Heart right ventricle (tissue), 16 donors: Measurements from ENCODE around the gene MINAR1. TPM values are rescaled to one million over a fixed set of nuclear protein-coding genes. Genes with fewer than 3 reads are reported as not detected.
A peak's percentile ranks its signal among the peaks of the same experiment; 100 is the strongest.

Source experiments
- ATAC-seq, 8 donors: fragments of 200-7000 bp; cut with Tn5 transposase; one replicate each; pipeline ENCODE4 v1.9.1; 2020; ENCODE audit warnings: mild to moderate bottlenecking in 8 of 8, moderate library complexity in 8 of 8, moderate number of reproducible peaks in 1 of 8
- DNase-seq, 2 donors: peaks; one replicate each; pipeline ENCODE4 v3.0.0-alpha.2; 2020
- H3K27ac ChIP-seq, 10 donors: fragments of 200-600 bp; sonication (generic) in 2 of 10; one replicate each; pipeline versions ENCODE4 v1.5.0 to v1.8.0; 2020 to 2022; ENCODE audit warnings: mild to moderate bottlenecking in 3 of 10
- H3K27me3 ChIP-seq, 7 donors: fragments of 200-600 bp; one replicate each; pipeline ENCODE4 v1.8.0; 2021 to 2022; ENCODE audit warnings: mild to moderate bottlenecking in 2 of 7
- H3K36me3 ChIP-seq, 9 donors: fragments of 200-600 bp; sonication (generic) in 1 of 9; one replicate each; pipeline versions ENCODE4 v1.5.0 to v1.8.0; 2020 to 2022; ENCODE audit warnings: mild to moderate bottlenecking in 2 of 9
- H3K4me1 ChIP-seq, 9 donors: fragments of 200-600 bp; sonication (generic) in 1 of 9; one replicate each; pipeline versions ENCODE4 v1.5.0 to v1.8.0; 2020 to 2022; ENCODE audit warnings: mild to moderate bottlenecking in 4 of 9
- H3K4me3 ChIP-seq, 10 donors: fragments of 200-600 bp; sonication (generic) in 2 of 10; one replicate each; pipeline versions ENCODE4 v1.5.0 to v1.8.0; 2020 to 2022; ENCODE audit warnings: mild to moderate bottlenecking in 7 of 10, moderate library complexity in 2 of 10
- H3K9me3 ChIP-seq, 11 donors: fragments of 200-600 bp in 10 of 11; sonication (generic) in 2 of 11; one replicate each; pipeline versions ENCODE4 v1.5.0 to v1.8.0; 2013 to 2022; ENCODE audit warnings: mild to moderate bottlenecking in 2 of 11, control low read depth in 1 of 11, moderate library complexity in 1 of 11
- CTCF ChIP-seq, 9 donors: fragments of 200-600 bp; sonication (generic) in 2 of 9; IDR thresholded peaks; one replicate each; pipeline versions ENCODE4 v1.5.0 to v1.8.0; 2021 to 2022; ENCODE audit warnings: antibody characterized with exemption in 9 of 9, mild to moderate bottlenecking in 5 of 9, moderate library complexity in 1 of 9
- whole genome bisulfite sequencing, 2 donors: extraction: QIAGEN DNeasy Blood & Tissue Kit; methylation state at CpG; one replicate each; pipeline ENCODE4 v1.1.7; 2013; ENCODE audit warnings: inconsistent platforms in 1 of 2; 5-methylcytosine and 5-hydroxymethylcytosine counted together
- intact Hi-C, 10 donors: fragments of 100-400 bp; cut with DNase I; formaldehyde crosslinking; loops; one replicate each; pipeline versions ENCODE4 v1.11.1 to v1.14.2; 2022
- polyA plus RNA-seq, 2 donors: library from polyadenylated mRNA; stranded (reverse); fragments of 200-250 nt; gene quantifications; one replicate each; pipeline ENCODE4 v1.2.3, GENCODE V29; 2013
- total RNA-seq, 10 donors: library from RNA; stranded (reverse); fragmentation: NEBNext Ultra II Directional in 3 of 10; extraction: Animal tissue kit (Norgen Biotek cat#: 25700) in 3 of 10; gene quantifications; one replicate each; pipeline versions ENCODE4 v1.2.1 to v1.2.4, GENCODE V29; 2021 to 2023
- donor health status: Arrhythmogenic right ventricular cardiomyopathy.
- donor health status: ischemic (EF 13 %, LVEDD 7.1; RV severe dilation, severe dysfunction).
- donor health status: healthy with polysubstance abuse.
- donor health status: DM: no; HTN: yes; CAD: no.
- donor health status: DM: no; HTN: no; CAD: no.
- donor health status: ischemic (EF 25% LVEDD 6.9; RV normal size, moderate dysfunction).
- donor health status: ischemic (EF 25% LVEDD 5.7; RV mildly dilated, moderate dysfunction).
- donor health status: healthy.
- donor health status: DM: yes; HTN: yes; CAD: no.
- donor health status: Ischemic cardiomyopathy.
- donor health status: ischemic (EF 35%, LVEDD 5.7; RV mildly dilated, moderate dysfunction).
- donor health status: nonischemic (EF 11% LVEDD 7.7; RV severe dilation, severe dysfunction).
- donor health status: DM: yes; HTN: yes; CAD: no.
- donor health status: PGD.
- donor health status: ischemic (EF 29% LVEDD 5.4; RV normal size, mild dysfunction).
- donor health status: nonischemic (EF 23%, LVEDD 6.1; RV moderate dilation, normal function).

MINAR1 gene
- total and polyA plus RNA-seq, 12 donors = under 0.01 to 0.28 (median 0.06) TPM

GRCh38 chr15:79412010-79412409 lies 20.1 kb upstream of the MINAR1 start:
- intact Hi-C loops = no loop called here

GRCh38 chr15:79412429-79412828 lies 19.7 kb upstream of the MINAR1 start:
- Histone ChIP-seq H3K27me3 (peaks cover 0 to 15% (median 4%) of the 10 kb centered on the region in 7 donors), H3K4me1 (no peaks in the 10 kb centered on the region), H3K4me3 (no peak overlapping the region), H3K27ac (no peak overlapping the region), H3K9me3 (no peaks in the 10 kb centered on the region), H3K36me3 (no peaks in the 10 kb centered on the region)
- 96 to 97% methylated on average over 6 of the region's 6 CpGs for WGBS, 2 donors
- no peak for ATAC-seq
- intact Hi-C loops = no loop called here
- no peak for DNase-seq
- TF ChIP-seq CTCF (IDR thresholded peaks at IDR 0.05) = no peak

More at GRCh38 chr15:79412010-79412409, 20.1 kb upstream of the MINAR1 start:
- Histone ChIP-seq H3K27ac (no peak overlapping the region), H3K36me3 (no peaks in the 10 kb centered on the region), H3K4me3 (no peak overlapping the region), H3K27me3 (peaks cover 0 to 18% (median 6%) of the 10 kb centered on the region in 7 donors), H3K4me1 (no peaks in the 10 kb centered on the region), H3K9me3 (no peaks in the 10 kb centered on the region)
- WGBS, 2 donors = 85 to 86% methylated on average over 3 of the region's 3 CpGs
- DNase-seq (no peak), ATAC-seq (no peak)
- TF ChIP-seq CTCF (IDR thresholded peaks at IDR 0.05) = no peak

GRCh38 chr15:79416876-79417275 lies 15.3 kb upstream of the MINAR1 start:
- Histone ChIP-seq H3K4me1 (peaks cover 0 to 7% (median 0%) of the 10 kb centered on the region in 9 donors), H3K4me3 (no peak overlapping the region), H3K36me3 (no peaks in the 10 kb centered on the region), H3K27me3 (peaks cover 0 to 4% (median 0%) of the 10 kb centered on the region in 7 donors), H3K9me3 (no peaks in the 10 kb centered on the region), H3K27ac (no peak overlapping the region)
- intact Hi-C loops = no loop called here
- no peak for TF ChIP-seq CTCF (IDR thresholded peaks at IDR 0.05)
- 91 to 96% methylated on average over 2 of the region's 2 CpGs for WGBS, 2 donors
- DNase-seq = no peak
- ATAC-seq = no peak

- H3K9me3 ChIP-seq = no peaks in the 10 kb centered on the region
- H3K4me1 ChIP-seq = peaks cover 0 to 7% (median 0%) of the 10 kb centered on the region in 9 donors
- no peak overlapping the region for H3K27ac ChIP-seq
- ATAC-seq (peak in 2 of 8 donors; percentile 13 to 42), DNase-seq (peak in 1 of 2 donors; percentile 20)
- TF ChIP-seq CTCF (IDR thresholded peaks at IDR 0.05) = no peak
- H3K36me3 ChIP-seq = no peaks in the 10 kb centered on the region
- WGBS, 2 donors = 33 to 35% methylated on average over 9 of the region's 9 CpGs
- intact Hi-C loops = no loop called here
- no peak overlapping the region for H3K4me3 ChIP-seq
- H3K27me3 ChIP-seq = peaks cover 0 to 15% (median 0%) of the 10 kb centered on the region in 7 donors
These were observed 13.3 kb upstream of the MINAR1 start for GRCh38 chr15:79418693-79419279.
